Osteoblast (primary cell): Measurements from ENCODE around the gene DAPK1. TPM values are rescaled to one million over a fixed set of nuclear protein-coding genes. Genes with fewer than 3 reads are reported as not detected.

ENCODE experiments used
- DNase-seq: peaks from one replicate; pipeline ENCODE4 v3.0.0; 2011; ENCODE audit warnings: low spot score, mixed read lengths; ENCODE audit not compliant: insufficient read length; ENCODE audit errors: missing footprints
- H2AFZ ChIP-seq: 2 replicates; pipeline ENCODE4 v1.6.0; 2011; ENCODE audit warnings: mild to moderate bottlenecking, low read length
- H3K27ac ChIP-seq: 2 replicates; pipeline ENCODE4 v1.5.1; 2011; ENCODE audit warnings: mild to moderate bottlenecking, low read depth, low read length, moderate library complexity
- H3K27me3 ChIP-seq: 2 replicates; pipeline ENCODE4 v1.6.0; 2012; ENCODE audit warnings: mild to moderate bottlenecking, control low read depth, inconsistent platforms, low read length, moderate library complexity; ENCODE audit not compliant: insufficient read depth
- H3K36me3 ChIP-seq: 2 replicates; pipeline ENCODE4 v1.5.1; 2011; ENCODE audit warnings: mild to moderate bottlenecking, low read length, control low read depth, moderate library complexity; ENCODE audit not compliant: insufficient read depth
- H3K4me1 ChIP-seq: 2 replicates; pipeline ENCODE4 v1.5.1; 2011; ENCODE audit warnings: mild to moderate bottlenecking, low read length, control low read depth, moderate library complexity; ENCODE audit not compliant: insufficient read depth
- H3K4me2 ChIP-seq: 2 replicates; pipeline ENCODE4 v1.6.0; 2011; ENCODE audit warnings: mild to moderate bottlenecking, low read length; ENCODE audit not compliant: insufficient read depth
- H3K4me3 ChIP-seq: fragments of 200-600 bp; sonication (generic); 3 replicates; pipeline ENCODE4 v1.5.1; 2012; ENCODE audit warnings: mild to moderate bottlenecking, low read length, inconsistent platforms; ENCODE audit not compliant: insufficient read depth
- H3K79me2 ChIP-seq: 2 replicates; pipeline ENCODE4 v1.6.0; 2012; ENCODE audit warnings: mild to moderate bottlenecking, low read length, control low read depth, inconsistent platforms; ENCODE audit not compliant: insufficient read depth
- H3K9me3 ChIP-seq: 2 replicates; pipeline ENCODE4 v1.5.1; 2011; ENCODE audit warnings: low read depth, low read length, control low read depth
- H4K20me1 ChIP-seq: 2 replicates; pipeline ENCODE4 v1.6.0; 2012; ENCODE audit warnings: mild to moderate bottlenecking, low read length, control low read depth; ENCODE audit not compliant: insufficient read depth
- total RNA-seq: library from RNA; depleted of rRNA; stranded (reverse); fragments of >200 nt; gene quantifications from 2 replicates; pipeline ENCODE4 v1.2.3, GENCODE V29; 2012
- TF ChIP-seq, protein P1 (sequence below): IDR thresholded peaks from 2 replicates; pipeline ENCODE4 v1.5.1; 2011; ENCODE audit warnings: mild to moderate bottlenecking, low read depth, low read length, moderate library complexity; ENCODE audit errors: extremely low read depth

The DAPK1 gene
- total RNA-seq, 1 donor, result 55.4 TPM

DNA sequence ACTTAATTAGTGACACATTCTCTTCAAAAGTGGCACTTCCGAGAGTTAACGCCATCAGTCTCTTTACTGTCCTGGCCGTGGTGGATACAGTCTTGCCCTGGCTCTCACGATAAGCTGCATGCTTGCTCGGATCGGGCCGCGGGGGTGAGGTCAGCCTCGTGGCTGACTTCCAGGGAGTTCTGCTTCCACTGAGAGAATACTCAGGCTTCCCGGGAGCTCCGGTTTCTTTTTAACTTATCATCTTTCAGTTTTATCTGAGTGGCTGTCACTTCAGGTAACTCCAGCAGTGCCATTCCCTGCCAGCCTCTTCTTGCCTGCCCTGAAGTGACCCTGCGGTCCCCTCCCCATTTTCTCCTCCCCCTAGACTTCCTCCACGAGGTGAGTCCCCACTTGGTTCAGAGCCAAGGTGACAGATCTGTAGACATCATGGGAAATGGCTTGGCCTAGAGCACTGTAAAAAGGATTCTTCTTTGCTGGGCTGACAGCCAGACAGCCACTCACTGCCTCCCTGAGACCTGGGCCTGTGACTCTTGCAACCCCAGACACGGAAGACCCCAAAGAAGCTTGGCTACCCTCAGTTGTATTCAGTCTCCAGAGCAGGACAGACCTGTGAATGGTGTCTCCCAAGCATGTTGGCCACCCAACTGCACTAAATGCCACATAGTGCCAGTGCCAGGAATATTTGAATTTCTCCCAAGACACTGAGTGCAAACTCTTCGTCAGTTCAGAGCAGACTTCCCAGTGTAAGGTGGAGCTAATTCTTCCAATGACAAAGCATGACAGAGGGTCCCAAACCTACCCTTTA, 95.1 kb downstream of the DAPK1 start:
- Histone ChIP-seq H3K4me2 (peak overlapping the region; percentile 56), H4K20me1 (peaks cover 3% of the 10 kb centered on the region), H2AFZ (no peak overlapping the region), H3K36me3 (no peaks in the 10 kb centered on the region), H3K4me1 (peaks cover 6% of the 10 kb centered on the region), H3K27me3 (peaks cover 3% of the 10 kb centered on the region), H3K27ac (peak overlapping the region; percentile 5), H3K9me3 (no peaks in the 10 kb centered on the region), H3K79me2 (no peaks in the 10 kb centered on the region), H3K4me3 (no peak overlapping the region)
- no peak for DNase-seq
- TF ChIP-seq, protein P1, sequence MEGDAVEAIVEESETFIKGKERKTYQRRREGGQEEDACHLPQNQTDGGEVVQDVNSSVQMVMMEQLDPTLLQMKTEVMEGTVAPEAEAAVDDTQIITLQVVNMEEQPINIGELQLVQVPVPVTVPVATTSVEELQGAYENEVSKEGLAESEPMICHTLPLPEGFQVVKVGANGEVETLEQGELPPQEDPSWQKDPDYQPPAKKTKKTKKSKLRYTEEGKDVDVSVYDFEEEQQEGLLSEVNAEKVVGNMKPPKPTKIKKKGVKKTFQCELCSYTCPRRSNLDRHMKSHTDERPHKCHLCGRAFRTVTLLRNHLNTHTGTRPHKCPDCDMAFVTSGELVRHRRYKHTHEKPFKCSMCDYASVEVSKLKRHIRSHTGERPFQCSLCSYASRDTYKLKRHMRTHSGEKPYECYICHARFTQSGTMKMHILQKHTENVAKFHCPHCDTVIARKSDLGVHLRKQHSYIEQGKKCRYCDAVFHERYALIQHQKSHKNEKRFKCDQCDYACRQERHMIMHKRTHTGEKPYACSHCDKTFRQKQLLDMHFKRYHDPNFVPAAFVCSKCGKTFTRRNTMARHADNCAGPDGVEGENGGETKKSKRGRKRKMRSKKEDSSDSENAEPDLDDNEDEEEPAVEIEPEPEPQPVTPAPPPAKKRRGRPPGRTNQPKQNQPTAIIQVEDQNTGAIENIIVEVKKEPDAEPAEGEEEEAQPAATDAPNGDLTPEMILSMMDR, result no peak

DNA sequence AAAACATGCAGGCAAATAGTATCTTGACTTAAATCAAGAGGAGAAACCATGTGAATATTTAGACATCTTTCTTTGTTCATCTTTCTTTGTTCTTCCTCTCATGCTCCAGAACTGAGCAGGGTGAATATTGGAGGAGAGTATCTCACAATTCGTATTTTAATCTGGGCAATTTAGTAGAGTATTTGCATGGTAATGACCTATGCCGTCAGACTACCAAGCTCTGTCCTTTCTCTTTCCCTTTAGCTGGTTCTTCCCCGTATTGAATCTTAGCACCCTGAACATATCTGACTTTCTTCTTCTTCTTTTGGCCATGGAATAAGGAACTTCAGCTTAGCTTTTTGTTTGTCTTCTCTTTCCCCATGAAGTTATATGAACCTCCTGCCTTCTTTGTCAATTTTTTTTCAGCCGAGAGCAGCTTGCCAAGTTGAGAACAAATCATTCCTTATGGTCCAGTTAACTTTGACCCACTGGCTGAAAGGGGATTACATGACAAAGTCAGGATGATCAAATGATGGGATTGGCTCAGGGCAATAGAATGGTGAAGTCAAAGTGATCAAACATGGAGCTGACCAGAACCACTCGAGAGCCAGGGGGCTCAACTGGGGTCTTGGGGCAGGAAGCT, 95.8 kb downstream of the DAPK1 start:
- no peaks in the 10 kb centered on the region for H3K79me2 ChIP-seq
- no peaks in the 10 kb centered on the region for H3K9me3 ChIP-seq
- no peak overlapping the region for H2AFZ ChIP-seq
- no peak overlapping the region for H3K4me3 ChIP-seq
- peaks cover 6% of the 10 kb centered on the region for H3K4me1 ChIP-seq
- H3K36me3 ChIP-seq, result no peaks in the 10 kb centered on the region
- no peak overlapping the region for H3K4me2 ChIP-seq
- H3K27me3 ChIP-seq, result peaks cover 3% of the 10 kb centered on the region
- TF ChIP-seq, protein P1, result no peak
- peaks cover 3% of the 10 kb centered on the region for H4K20me1 ChIP-seq
- no peak for DNase-seq
- no peak overlapping the region for H3K27ac ChIP-seq

DNA sequence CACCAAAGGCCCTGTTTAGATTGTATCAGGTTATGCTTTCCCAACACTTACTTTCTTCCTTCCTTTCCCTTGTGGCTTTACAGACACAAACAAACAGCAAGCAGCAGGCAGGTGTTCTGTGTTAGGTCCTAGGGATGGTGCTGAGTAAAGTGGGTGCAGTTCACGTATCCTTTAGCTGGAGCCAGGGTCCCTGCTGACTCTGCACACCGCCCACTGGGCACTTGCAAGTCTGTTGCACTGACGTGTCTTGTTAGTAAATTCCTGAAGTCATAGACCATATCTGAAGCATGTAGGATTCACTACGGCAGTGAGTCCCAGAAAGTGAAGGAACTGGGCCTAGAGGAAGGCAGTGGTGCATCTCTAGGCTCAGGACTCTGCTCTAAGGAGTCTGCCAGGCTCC, 96.5 kb downstream of the DAPK1 start:
- H3K4me1 ChIP-seq, result peaks cover 6% of the 10 kb centered on the region
- no peaks in the 10 kb centered on the region for H3K9me3 ChIP-seq
- no peaks in the 10 kb centered on the region for H3K36me3 ChIP-seq
- DNase-seq, result no peak
- TF ChIP-seq, protein P1, result no peak
- H3K4me3 ChIP-seq, result no peak overlapping the region
- H3K4me2 ChIP-seq, result no peak overlapping the region
- no peaks in the 10 kb centered on the region for H3K79me2 ChIP-seq
- H2AFZ ChIP-seq, result no peak overlapping the region
- peaks cover 3% of the 10 kb centered on the region for H4K20me1 ChIP-seq
- no peak overlapping the region for H3K27ac ChIP-seq
- H3K27me3 ChIP-seq, result peaks cover 3% of the 10 kb centered on the region

DNA sequence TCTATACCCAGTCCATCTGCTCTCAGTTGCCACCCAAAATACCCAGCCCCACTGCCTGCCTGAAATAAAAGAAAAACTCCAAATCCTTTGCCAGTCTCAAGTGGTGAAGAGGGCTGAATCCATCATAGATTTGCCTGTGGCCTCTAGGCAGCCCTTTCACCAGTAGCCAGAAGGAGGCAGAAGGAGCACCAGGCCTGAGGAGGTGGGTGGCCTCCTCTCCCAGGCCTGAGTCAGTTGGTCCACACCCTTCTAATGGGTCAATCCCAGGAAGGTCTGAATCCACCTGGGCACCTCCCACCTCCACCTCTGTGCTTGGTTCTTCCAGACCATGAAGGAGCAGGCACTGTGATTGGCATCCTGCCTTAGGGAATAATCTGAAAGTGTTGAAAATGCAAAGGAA, 97.0 kb downstream of the DAPK1 start:
- peaks cover 3% of the 10 kb centered on the region for H4K20me1 ChIP-seq
- no peak overlapping the region for H3K27ac ChIP-seq
- H3K9me3 ChIP-seq, result no peaks in the 10 kb centered on the region
- no peaks in the 10 kb centered on the region for H3K36me3 ChIP-seq
- no peak overlapping the region for H3K4me2 ChIP-seq
- peaks cover 8% of the 10 kb centered on the region for H3K4me1 ChIP-seq
- no peak for DNase-seq
- no peak overlapping the region for H3K4me3 ChIP-seq
- TF ChIP-seq, protein P1, result no peak
- no peaks in the 10 kb centered on the region for H3K79me2 ChIP-seq
- peaks cover 3% of the 10 kb centered on the region for H3K27me3 ChIP-seq
- H2AFZ ChIP-seq, result no peak overlapping the region
